Psoas muscle (tissue), 8 donors: ENCODE measurements around the gene LRCH3. TPM values are rescaled to one million over a fixed set of nuclear protein-coding genes. Genes with fewer than 3 reads are reported as not detected.
"Not testable (repeated sequence)": the region's sequence is repeated elsewhere in the genome, so short reads cannot be mapped to it uniquely, and the experiment has no call there.

Source experiments
- ATAC-seq, 4 donors: fragments of 200-7000 bp; cut with Tn5 transposase; one replicate each; pipeline ENCODE4 v1.9.1; 2020; ENCODE audit warnings: moderate library complexity in 3 of 4, mild to moderate bottlenecking in 2 of 4
- DNase-seq, 2 donors: peaks; one replicate each; pipeline ENCODE4 v3.0.0-alpha.2; 2020
- H3K27ac ChIP-seq: fragments of 200-600 bp; one replicate; pipeline ENCODE4 v1.8.0; 2022
- H3K27me3 ChIP-seq, 3 donors: fragments of 200-600 bp in 1 of 3; one replicate each; pipeline versions ENCODE4 v1.6.1 to v1.8.0; 2013 to 2022; ENCODE audit warnings: low read length in 2 of 3, mild to moderate bottlenecking in 2 of 3, moderate library complexity in 1 of 3; ENCODE audit not compliant: insufficient read depth in 3 of 3
- H3K36me3 ChIP-seq, 2 donors: fragments of 200-600 bp in 1 of 2; one replicate each; pipeline versions ENCODE4 v1.6.1 to v1.8.0; 2013 to 2022; ENCODE audit warnings: low read depth in 1 of 2, mild to moderate bottlenecking in 1 of 2, moderate library complexity in 1 of 2; ENCODE audit not compliant: insufficient read depth in 1 of 2
- H3K4me1 ChIP-seq: fragments of 200-600 bp; one replicate; pipeline ENCODE4 v1.8.0; 2022
- H3K4me3 ChIP-seq: fragments of 200-600 bp; one replicate; pipeline ENCODE4 v1.8.0; 2022; ENCODE audit warnings: mild to moderate bottlenecking
- H3K9me3 ChIP-seq: fragments of 200-600 bp; one replicate; pipeline ENCODE4 v1.8.0; 2022
- CTCF ChIP-seq: fragments of 200-600 bp; IDR thresholded peaks from one replicate; pipeline ENCODE4 v1.8.0; 2022; ENCODE audit warnings: antibody characterized with exemption
- WGBS, 3 donors: extraction: QIAGEN DNeasy Blood & Tissue Kit; methylation state at CpG; one replicate each; pipeline versions ENCODE4 v1.1.6 to v1.1.7; 2013; 5-methylcytosine and 5-hydroxymethylcytosine counted together
- intact Hi-C, 2 donors: fragments of 100-400 bp; cut with DNase I; formaldehyde crosslinking; loops; one replicate each; pipeline versions ENCODE4 v1.11.0 to v1.14.2; 2022
- polyA plus RNA-seq, 3 donors: library from polyadenylated mRNA; stranded (reverse); fragments of 200-250 nt; gene quantifications; one replicate each; pipeline ENCODE4 v1.2.3, GENCODE V29; 2013
- total RNA-seq, 4 donors: library from RNA; stranded (reverse); fragmentation: NEBNext Ultra II Directional in 2 of 4; extraction: Animal tissue kit (Norgen Biotek cat#: 25700) in 2 of 4; gene quantifications; one replicate each; pipeline versions ENCODE4 v1.2.1 to v1.2.4, GENCODE V29; 2021 to 2023
- donor health status: healthy with polysubstance abuse.
- donor health status: DM: no; HTN: no; CAD: no; lungs with moderate emphysema.
- donor health status: Bipolar disorder and iron deficiency.
- donor health status: healthy.
- donor health status: DM: yes; HTN: yes; CAD: no.
- donor health status: DM: no; HTN: no; CAD: no.
- donor health status: DM: no; HTN: no; CAD: no.
- donor health status: DM: yes; HTN: yes; CAD: no.

Gene LRCH3
- total and polyA plus RNA-seq, 7 donors, result 7.0 to 29.5 (median 16.9) TPM

DNA sequence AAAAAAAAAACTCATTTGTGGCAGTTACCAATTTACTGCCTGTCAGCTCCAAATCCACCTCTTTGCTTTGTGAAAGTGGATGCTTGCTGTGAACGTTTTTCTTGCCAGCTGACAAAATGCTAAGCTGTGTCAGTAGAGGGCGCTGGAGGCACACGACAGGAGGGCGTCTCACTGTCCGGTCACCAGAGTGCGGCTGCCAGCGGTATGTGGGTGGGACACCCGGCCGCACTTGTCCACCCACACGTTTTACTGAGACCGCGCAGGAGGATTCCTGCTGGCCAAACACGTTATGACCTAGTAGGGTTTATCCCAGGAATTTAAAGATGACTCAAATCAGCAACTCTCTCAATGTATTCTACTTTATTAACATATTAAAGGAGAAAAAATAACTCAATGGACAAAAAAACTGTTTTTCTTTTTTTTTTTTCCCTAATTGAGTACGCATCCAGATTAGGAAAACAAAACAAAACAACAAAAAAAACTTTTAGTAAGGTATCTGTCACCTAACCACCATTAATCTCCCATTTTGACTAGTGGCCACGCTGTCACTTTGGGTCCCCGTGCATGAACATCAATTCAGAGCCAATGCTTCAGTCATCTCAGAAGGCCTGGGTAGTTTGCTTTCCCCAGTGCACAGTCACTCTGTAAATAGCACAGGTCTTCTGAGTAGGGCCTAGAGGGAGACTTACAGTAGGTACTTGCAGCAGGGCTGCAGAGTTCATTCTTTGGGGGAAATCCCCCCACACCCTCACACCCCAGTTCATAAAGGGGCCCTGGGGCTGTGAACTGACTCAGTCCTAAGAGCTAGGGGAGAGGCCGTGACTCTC is 115.2 kb downstream of the LRCH3 start:
- Histone ChIP-seq H3K4me3 (no peak overlapping the region), H3K27ac (no peak overlapping the region), H3K36me3 (no peaks in the 10 kb centered on the region), H3K27me3 (no peaks in the 10 kb centered on the region), H3K9me3 (peaks cover 4% of the 10 kb centered on the region), H3K4me1 (no peaks in the 10 kb centered on the region)
- TF ChIP-seq CTCF, result peak; percentile 92
- peak; percentile 90 to 92 for DNase-seq
- WGBS, 3 donors, result 11 to 18% (median 11%) methylated on average over 17 of the region's 17 CpGs
- intact Hi-C loops, result loop anchor here (1.0 to 5.0 kb wide), 3 partner anchors 36 to 43 kb away; no protein-coding TSS in a partner anchor
- ATAC-seq, result peak; percentile 94 to 99 (median 98)

DNA sequence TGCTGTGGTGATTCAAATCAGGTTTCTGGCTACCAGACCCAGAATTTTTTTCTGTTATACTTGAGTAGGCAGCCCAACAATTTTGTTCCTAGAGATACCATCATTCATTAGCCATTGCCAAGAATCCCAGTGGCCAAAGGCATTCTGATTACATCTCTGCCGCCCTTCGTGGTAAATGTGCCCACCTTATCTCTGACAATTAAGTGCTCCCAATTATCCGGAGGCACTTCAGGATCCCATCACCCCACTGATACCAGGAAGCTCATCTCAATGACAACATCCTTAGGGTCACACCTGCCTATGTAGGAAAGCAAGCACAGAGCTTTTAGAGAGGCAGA is 115.8 kb downstream of the LRCH3 start:
- Histone ChIP-seq H3K4me3 (no peak overlapping the region), H3K4me1 (no peaks in the 10 kb centered on the region), H3K27me3 (no peaks in the 10 kb centered on the region), H3K27ac (no peak overlapping the region), H3K36me3 (no peaks in the 10 kb centered on the region), H3K9me3 (peaks cover 4% of the 10 kb centered on the region)
- WGBS, 3 donors, result 70 to 80% (median 71%) methylated on average over 3 of the region's 3 CpGs
- DNase-seq, result no peak
- no peak for ATAC-seq
- no peak for TF ChIP-seq CTCF
- intact Hi-C loops, result loop anchor here (1.0 to 5.0 kb wide), 3 partner anchors 35 to 42 kb away; no protein-coding TSS in a partner anchor

GRCh38 chr3:197907196-197907595 is 116.1 kb downstream of the LRCH3 start:
- ATAC-seq (no peak), DNase-seq (no peak)
- WGBS, 3 donors, result 63 to 84% (median 71%) methylated on average over 2 of the region's 2 CpGs
- intact Hi-C loops, result loop anchor here (2.0 to 5.0 kb wide), 2 partner anchors 35 to 42 kb away; no protein-coding TSS in a partner anchor
- H3K27me3 ChIP-seq, result no peaks in the 10 kb centered on the region
- no peaks in the 10 kb centered on the region for H3K4me1 ChIP-seq
- H3K9me3 ChIP-seq, result peaks cover 4% of the 10 kb centered on the region
- H3K4me3 ChIP-seq, result no peak overlapping the region
- TF ChIP-seq CTCF, result no peak
- H3K36me3 ChIP-seq, result no peaks in the 10 kb centered on the region
- H3K27ac ChIP-seq, result no peak overlapping the region

DNA sequence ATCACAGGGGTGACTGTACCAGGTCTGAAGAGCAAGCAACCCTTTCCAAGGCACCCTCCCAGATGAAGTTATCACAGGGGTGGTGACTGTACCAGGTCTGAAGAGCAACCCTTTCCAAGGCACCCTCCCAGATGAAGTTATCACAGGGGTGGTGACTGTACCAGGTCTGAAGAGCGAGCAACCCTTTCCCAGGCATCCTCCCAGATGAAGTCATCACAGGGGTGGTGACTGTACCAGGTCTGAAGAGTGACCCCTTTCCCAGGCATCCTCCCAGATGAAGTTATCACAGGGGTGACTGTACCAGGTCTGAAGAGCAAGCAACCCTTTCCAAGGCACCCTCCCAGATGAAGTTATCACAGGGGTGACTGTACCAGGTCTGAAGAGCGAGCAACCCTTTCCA is 117.5 kb downstream of the LRCH3 start:
- not testable (repeated sequence) for H3K4me3 ChIP-seq, H3K36me3 ChIP-seq, H3K9me3 ChIP-seq, ATAC-seq, H3K27ac ChIP-seq, H3K27me3 ChIP-seq, DNase-seq, H3K4me1 ChIP-seq
- intact Hi-C loops, result loop anchor here in 1 of 2 donors (5.0 kb wide), 1 partner anchor 34 kb away; no protein-coding TSS in a partner anchor
- 91 to 96% (median 92%) methylated on average over 2 of the region's 2 CpGs for WGBS, 3 donors

GRCh38 chr3:197908957-197909701 is 118.1 kb downstream of the LRCH3 start:
- Histone ChIP-seq H3K27me3 (no peaks in the 10 kb centered on the region), H3K4me1 (no peaks in the 10 kb centered on the region), H3K36me3 (no peaks in the 10 kb centered on the region), H3K27ac (no peak overlapping the region), H3K9me3 (no peaks in the 10 kb centered on the region), H3K4me3 (no peak overlapping the region)
- TF ChIP-seq CTCF, result no peak
- DNase-seq (peak in 1 of 2 donors; percentile 33), ATAC-seq (no peak)
- intact Hi-C loops, result loop anchor here in 1 of 2 donors (5.0 kb wide), 1 partner anchor 33 kb away; no protein-coding TSS in a partner anchor
- WGBS, 3 donors, result 71 to 85% (median 82%) methylated on average over 4 of the region's 4 CpGs
